GM21526 (cell line): ENCODE results near the gene PMM2.

Source experiments
- ATAC-seq: cut with Tn5 transposase; IDR thresholded peaks from one replicate; pipeline ENCODE4 v1.9.1; 2021; ENCODE audit warnings: moderate library complexity; ENCODE audit not compliant: unreplicated experiment, low FRiP score

Gene PMM2

GRCh38 chr16:8849411-8850011 lies 51.9 kb downstream of the PMM2 start:
- ATAC-seq = no peak

- ATAC-seq = no peak
Measured at GRCh38 chr16:8850279-8850885, 52.7 kb downstream of the PMM2 start.

- no peak for ATAC-seq
Measured at GRCh38 chr16:8851761-8852403, 54.2 kb downstream of the PMM2 start.

GRCh38 chr16:8852534-8852933 lies 54.9 kb downstream of the PMM2 start:
- no peak for ATAC-seq

- no peak for ATAC-seq
Measured at GRCh38 chr16:8853150-8853549, 55.5 kb downstream of the PMM2 start.

- ATAC-seq = no peak
Measured at GRCh38 chr16:8853611-8854010, 56.0 kb downstream of the PMM2 start.

- no peak for ATAC-seq
Measured at GRCh38 chr16:8854298-8854948, 56.8 kb downstream of the PMM2 start.

GRCh38 chr16:8855051-8855786 lies 57.6 kb downstream of the PMM2 start:
- no peak for ATAC-seq

- no peak for ATAC-seq
Measured at GRCh38 chr16:8855972-8856371, 58.3 kb downstream of the PMM2 start.

GRCh38 chr16:8858994-8859912 lies 61.6 kb downstream of the PMM2 start:
- no peak for ATAC-seq

- no peak for ATAC-seq
Measured at GRCh38 chr16:8859913-8860881, 62.6 kb downstream of the PMM2 start.

- no peak for ATAC-seq
Measured at GRCh38 chr16:8861563-8862308, 64.1 kb downstream of the PMM2 start.

GRCh38 chr16:8862309-8863130 lies 64.9 kb downstream of the PMM2 start:
- no peak for ATAC-seq

GRCh38 chr16:8863594-8864424 lies 66.2 kb downstream of the PMM2 start:
- ATAC-seq = no peak

GRCh38 chr16:8864480-8865110 lies 67.0 kb downstream of the PMM2 start:
- ATAC-seq = no peak
